ENCODE data around the gene TMSB10.

DNA sequence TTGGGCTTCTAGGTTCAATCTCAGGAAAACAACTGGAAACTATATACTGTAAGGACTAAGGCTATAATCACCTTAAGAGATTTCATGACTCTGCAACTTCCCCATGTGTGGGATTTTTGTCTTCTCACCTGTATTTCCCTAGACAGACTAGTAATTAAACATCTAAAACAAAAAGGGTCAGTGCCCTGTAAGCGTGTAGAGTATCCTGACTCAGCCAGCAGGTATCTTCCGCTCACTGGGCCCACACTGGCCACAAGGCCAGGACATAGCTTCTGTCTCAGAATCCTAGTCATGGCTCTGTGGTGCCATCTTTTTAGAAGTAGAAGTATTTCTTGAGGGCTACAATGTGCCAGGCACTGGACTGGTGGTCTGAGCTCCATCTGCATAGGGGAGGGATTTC is 36.7 kb downstream of the TMSB10 start:
- TF ChIP-seq, protein P1, sequence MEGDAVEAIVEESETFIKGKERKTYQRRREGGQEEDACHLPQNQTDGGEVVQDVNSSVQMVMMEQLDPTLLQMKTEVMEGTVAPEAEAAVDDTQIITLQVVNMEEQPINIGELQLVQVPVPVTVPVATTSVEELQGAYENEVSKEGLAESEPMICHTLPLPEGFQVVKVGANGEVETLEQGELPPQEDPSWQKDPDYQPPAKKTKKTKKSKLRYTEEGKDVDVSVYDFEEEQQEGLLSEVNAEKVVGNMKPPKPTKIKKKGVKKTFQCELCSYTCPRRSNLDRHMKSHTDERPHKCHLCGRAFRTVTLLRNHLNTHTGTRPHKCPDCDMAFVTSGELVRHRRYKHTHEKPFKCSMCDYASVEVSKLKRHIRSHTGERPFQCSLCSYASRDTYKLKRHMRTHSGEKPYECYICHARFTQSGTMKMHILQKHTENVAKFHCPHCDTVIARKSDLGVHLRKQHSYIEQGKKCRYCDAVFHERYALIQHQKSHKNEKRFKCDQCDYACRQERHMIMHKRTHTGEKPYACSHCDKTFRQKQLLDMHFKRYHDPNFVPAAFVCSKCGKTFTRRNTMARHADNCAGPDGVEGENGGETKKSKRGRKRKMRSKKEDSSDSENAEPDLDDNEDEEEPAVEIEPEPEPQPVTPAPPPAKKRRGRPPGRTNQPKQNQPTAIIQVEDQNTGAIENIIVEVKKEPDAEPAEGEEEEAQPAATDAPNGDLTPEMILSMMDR (IDR thresholded peaks at IDR 0.05 in 8 of 11, conservative IDR thresholded peaks at IDR 0.05 in 3 of 11): no peak
- TF ChIP-seq POLR2A (IDR thresholded peaks at IDR 0.05): no peak
- TF ChIP-seq POLR2AphosphoS5 (IDR thresholded peaks at IDR 0.05): no peak
